ENCODE results near the gene TCF7L1. TPM values are rescaled to one million over a fixed set of nuclear protein-coding genes. Genes with fewer than 3 reads are reported as not detected.

The TCF7L1 gene
- total and polyA plus RNA-seq, 9 of the 15 experiments (the other 6 are each of a cell fraction or from before 2014, with no cell fraction given) = 0.03 to 0.11 (median 0.07) TPM; not detected in 5

DNA sequence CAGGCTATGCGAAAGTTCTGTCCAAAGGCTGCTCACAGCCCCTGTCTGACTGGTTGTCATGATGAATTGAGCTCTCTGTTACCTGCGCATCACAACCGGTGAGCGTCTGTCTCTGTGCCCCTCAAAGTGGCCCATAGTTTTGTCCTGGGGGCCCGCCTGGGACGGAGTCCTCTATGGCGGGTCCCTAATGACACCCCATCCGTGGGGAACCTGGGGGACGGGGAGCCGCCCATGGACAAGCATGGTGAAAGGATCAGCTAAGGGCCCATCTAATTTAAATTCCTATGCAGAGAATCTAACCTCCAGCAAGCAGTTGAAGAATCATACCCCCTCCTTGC, 221.8 kb downstream of the TCF7L1 start:
- no peaks in the 10 kb centered on the region for H3K27me3 ChIP-seq (ENCODE audit: control insufficient read depth in 2 of 2, insufficient read depth in 2 of 2, low read length in 2 of 2)
- no peaks in the 10 kb centered on the region for H3K9me3 ChIP-seq (replicated peaks; ENCODE audit: control insufficient read depth, insufficient read depth, low read depth, low read length)
- ATAC-seq (peak; percentile 4), FAIRE-seq (no peak), DNase-seq (ENCODE audit: extremely low read depth in 1 of 4, low spot score in 3 of 4) (peak in 2 of 4 experiments; percentile 11 to 24)
- WGBS (ENCODE audit: insufficient coverage, low coverage, missing lambda C conversion rate) = 4% methylated on average over 10 of the region's 10 CpGs
- peaks cover 32% of the 10 kb centered on the region for H3K79me2 ChIP-seq (ENCODE audit: control insufficient read depth, insufficient read depth, low read length)
- peak overlapping the region; percentile 83 for H3K4me3 ChIP-seq
- peaks cover 9 to 15% of the 10 kb centered on the region in 2 experiments for H3K4me1 ChIP-seq (replicated peaks in 1 of 2; ENCODE audit: control insufficient read depth in 2 of 2, insufficient read depth in 2 of 2, low read length in 2 of 2)
- H3K36me3 ChIP-seq (ENCODE audit: control insufficient read depth, insufficient read depth, low read length) = peaks cover 51% of the 10 kb centered on the region; the same call in 2 of the 3 replicates
- peak overlapping the region; percentile 91 to 94 for H3K9ac ChIP-seq (ENCODE audit: insufficient read depth in 1 of 2, low read depth in 2 of 2, low read length in 2 of 2)
- TSS peak; percentile 75 for BruUV-seq (replicated peaks)
- ChIA-PET POLR2A (interaction anchor here (0.7 to 2.5 kb wide), 12 partner anchors 10 to 240 kb away, joined by 3 to 15 read pairs (median 6); partner anchors contain the start of genes MAT2A and RNF181), CTCF (ENCODE audit: low intra/inter-chr PET ratio) (no interaction called here)
- H3K4me2 ChIP-seq (ENCODE audit: insufficient read depth, low read length) = peak overlapping the region; percentile 100
- no peaks in the 10 kb centered on the region for H3K9me1 ChIP-seq (ENCODE audit: control insufficient read depth, insufficient read depth, low read length)
- H2AFZ ChIP-seq (ENCODE audit: low read depth, low read length) = peak overlapping the region; percentile 97
- intact Hi-C loops (cut with micrococcal nuclease) (no loop called here), in situ Hi-C loops (cut with MboI) (no loop called here)
- peak overlapping the region; percentile 84 for H3K27ac ChIP-seq (ENCODE audit: extremely low read depth, low read depth, low read length)
- H4K20me1 ChIP-seq (replicated peaks; ENCODE audit: control insufficient read depth, insufficient read depth, low read length) = no peaks in the 10 kb centered on the region
- TF ChIP-seq TSC22D4 (tag; IDR thresholded peaks at IDR 0.05) (no peak), ZC3H4 (CRISPR knock-in tag; IDR thresholded peaks at IDR 0.05; ENCODE audit: borderline replicate concordance) (no peak), ZNF75A (CRISPR knock-in tag; IDR thresholded peaks at IDR 0.05) (no peak), SAP30 (IDR thresholded peaks at IDR 0.05; ENCODE audit: borderline replicate concordance, insufficient read depth, low read depth, low read length, poor library complexity, severe bottlenecking) (peak; percentile 3), DIDO1 (tag; IDR thresholded peaks at IDR 0.05; ENCODE audit: low read depth) (0 out of 2 replicates have a peak, but pooled peaks have one; percentile 5), POLR3G (IDR thresholded peaks at IDR 0.05; ENCODE audit: extremely low read depth, insufficient read length, insufficient replicate concordance) (no peak), NCOA4 (IDR thresholded peaks at IDR 0.05; ENCODE audit: partially characterized antibody) (no peak), IFI16 (CRISPR knock-in tag; IDR thresholded peaks at IDR 0.05) (no peak), ZNF695 (CRISPR knock-in tag; IDR thresholded peaks at IDR 0.05) (no peak), NR2C1 (IDR thresholded peaks at IDR 0.05) (no peak), NR2C1 (tag; IDR thresholded peaks at IDR 0.05) (no peak), ARNT (IDR thresholded peaks at IDR 0.05) (no peak), FOXM1 (IDR thresholded peaks at IDR 0.05; ENCODE audit: low read depth) (no peak), FOXM1 (CRISPR knock-in tag; IDR thresholded peaks at IDR 0.05; ENCODE audit: low read depth) (no peak), PHTF2 (CRISPR knock-in tag; IDR thresholded peaks at IDR 0.05) (no peak), SMARCE1 (IDR thresholded peaks at IDR 0.05) (0 out of 2 replicates have a peak, but pooled peaks have one; percentile 22)
- TF ChIP-seq, protein P1, sequence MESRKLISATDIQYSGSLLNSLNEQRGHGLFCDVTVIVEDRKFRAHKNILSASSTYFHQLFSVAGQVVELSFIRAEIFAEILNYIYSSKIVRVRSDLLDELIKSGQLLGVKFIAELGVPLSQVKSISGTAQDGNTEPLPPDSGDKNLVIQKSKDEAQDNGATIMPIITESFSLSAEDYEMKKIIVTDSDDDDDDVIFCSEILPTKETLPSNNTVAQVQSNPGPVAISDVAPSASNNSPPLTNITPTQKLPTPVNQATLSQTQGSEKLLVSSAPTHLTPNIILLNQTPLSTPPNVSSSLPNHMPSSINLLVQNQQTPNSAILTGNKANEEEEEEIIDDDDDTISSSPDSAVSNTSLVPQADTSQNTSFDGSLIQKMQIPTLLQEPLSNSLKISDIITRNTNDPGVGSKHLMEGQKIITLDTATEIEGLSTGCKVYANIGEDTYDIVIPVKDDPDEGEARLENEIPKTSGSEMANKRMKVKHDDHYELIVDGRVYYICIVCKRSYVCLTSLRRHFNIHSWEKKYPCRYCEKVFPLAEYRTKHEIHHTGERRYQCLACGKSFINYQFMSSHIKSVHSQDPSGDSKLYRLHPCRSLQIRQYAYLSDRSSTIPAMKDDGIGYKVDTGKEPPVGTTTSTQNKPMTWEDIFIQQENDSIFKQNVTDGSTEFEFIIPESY (CRISPR knock-in tag; IDR thresholded peaks at IDR 0.05) = no peak
- TF ChIP-seq, protein P2, sequence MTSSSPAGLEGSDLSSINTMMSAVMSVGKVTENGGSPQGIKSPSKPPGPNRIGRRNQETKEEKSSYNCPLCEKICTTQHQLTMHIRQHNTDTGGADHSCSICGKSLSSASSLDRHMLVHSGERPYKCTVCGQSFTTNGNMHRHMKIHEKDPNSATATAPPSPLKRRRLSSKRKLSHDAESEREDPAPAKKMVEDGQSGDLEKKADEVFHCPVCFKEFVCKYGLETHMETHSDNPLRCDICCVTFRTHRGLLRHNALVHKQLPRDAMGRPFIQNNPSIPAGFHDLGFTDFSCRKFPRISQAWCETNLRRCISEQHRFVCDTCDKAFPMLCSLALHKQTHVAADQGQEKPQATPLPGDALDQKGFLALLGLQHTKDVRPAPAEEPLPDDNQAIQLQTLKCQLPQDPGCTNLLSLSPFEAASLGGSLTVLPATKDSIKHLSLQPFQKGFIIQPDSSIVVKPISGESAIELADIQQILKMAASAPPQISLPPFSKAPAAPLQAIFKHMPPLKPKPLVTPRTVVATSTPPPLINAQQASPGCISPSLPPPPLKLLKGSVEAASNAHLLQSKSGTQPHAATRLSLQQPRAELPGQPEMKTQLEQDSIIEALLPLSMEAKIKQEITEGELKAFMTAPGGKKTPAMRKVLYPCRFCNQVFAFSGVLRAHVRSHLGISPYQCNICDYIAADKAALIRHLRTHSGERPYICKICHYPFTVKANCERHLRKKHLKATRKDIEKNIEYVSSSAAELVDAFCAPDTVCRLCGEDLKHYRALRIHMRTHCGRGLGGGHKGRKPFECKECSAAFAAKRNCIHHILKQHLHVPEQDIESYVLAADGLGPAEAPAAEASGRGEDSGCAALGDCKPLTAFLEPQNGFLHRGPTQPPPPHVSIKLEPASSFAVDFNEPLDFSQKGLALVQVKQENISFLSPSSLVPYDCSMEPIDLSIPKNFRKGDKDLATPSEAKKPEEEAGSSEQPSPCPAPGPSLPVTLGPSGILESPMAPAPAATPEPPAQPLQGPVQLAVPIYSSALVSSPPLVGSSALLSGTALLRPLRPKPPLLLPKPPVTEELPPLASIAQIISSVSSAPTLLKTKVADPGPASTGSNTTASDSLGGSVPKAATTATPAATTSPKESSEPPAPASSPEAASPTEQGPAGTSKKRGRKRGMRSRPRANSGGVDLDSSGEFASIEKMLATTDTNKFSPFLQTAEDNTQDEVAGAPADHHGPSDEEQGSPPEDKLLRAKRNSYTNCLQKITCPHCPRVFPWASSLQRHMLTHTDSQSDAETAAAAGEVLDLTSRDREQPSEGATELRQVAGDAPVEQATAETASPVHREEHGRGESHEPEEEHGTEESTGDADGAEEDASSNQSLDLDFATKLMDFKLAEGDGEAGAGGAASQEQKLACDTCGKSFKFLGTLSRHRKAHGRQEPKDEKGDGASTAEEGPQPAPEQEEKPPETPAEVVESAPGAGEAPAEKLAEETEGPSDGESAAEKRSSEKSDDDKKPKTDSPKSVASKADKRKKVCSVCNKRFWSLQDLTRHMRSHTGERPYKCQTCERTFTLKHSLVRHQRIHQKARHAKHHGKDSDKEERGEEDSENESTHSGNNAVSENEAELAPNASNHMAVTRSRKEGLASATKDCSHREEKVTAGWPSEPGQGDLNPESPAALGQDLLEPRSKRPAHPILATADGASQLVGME (CRISPR knock-in tag; IDR thresholded peaks at IDR 0.05) = 0 out of 2 replicates have a peak, but pooled peaks have one; percentile 34

All from K562 (cell line).